HG02610 (cell line): ENCODE measurements around the gene RETREG1.

ENCODE experiments used
- ATAC-seq: cut with Tn5 transposase; IDR thresholded peaks from one replicate; pipeline ENCODE4 v1.9.1; 2021; ENCODE audit warnings: mild to moderate bottlenecking, moderate library complexity; ENCODE audit not compliant: unreplicated experiment

RETREG1 gene

GRCh38 chr5:16531063-16531648 is 85.6 kb downstream of the RETREG1 start:
- ATAC-seq, result no peak

GRCh38 chr5:16529306-16529705 is 87.5 kb downstream of the RETREG1 start:
- no peak for ATAC-seq

GRCh38 chr5:16528382-16529110 is 88.3 kb downstream of the RETREG1 start:
- no peak for ATAC-seq

- ATAC-seq, result no peak
These were observed 91.1 kb downstream of the RETREG1 start for GRCh38 chr5:16525651-16526050.

GRCh38 chr5:16524286-16524685 is 92.5 kb downstream of the RETREG1 start:
- no peak for ATAC-seq

GRCh38 chr5:16521521-16522483 is 95.0 kb downstream of the RETREG1 start:
- ATAC-seq, result no peak

GRCh38 chr5:16520841-16521240 is 96.0 kb downstream of the RETREG1 start:
- ATAC-seq, result no peak

- no peak for ATAC-seq
These were observed 97.4 kb downstream of the RETREG1 start for GRCh38 chr5:16519435-16519834.

GRCh38 chr5:16518606-16519005 is 98.2 kb downstream of the RETREG1 start:
- ATAC-seq, result no peak

GRCh38 chr5:16515532-16515931 is 101.3 kb downstream of the RETREG1 start:
- ATAC-seq, result no peak

GRCh38 chr5:16510098-16510497 is 106.7 kb downstream of the RETREG1 start:
- ATAC-seq, result no peak

- ATAC-seq, result no peak
These were observed 107.9 kb downstream of the RETREG1 start for GRCh38 chr5:16508730-16509531.

GRCh38 chr5:16507716-16508115 is 109.1 kb downstream of the RETREG1 start:
- ATAC-seq, result no peak

- no peak for ATAC-seq
These were observed 110.9 kb downstream of the RETREG1 start for GRCh38 chr5:16505904-16506303.

GRCh38 chr5:16505140-16505891 is 111.5 kb downstream of the RETREG1 start:
- ATAC-seq, result no peak

GRCh38 chr5:16504571-16504970 is 112.2 kb downstream of the RETREG1 start:
- ATAC-seq, result no peak

- no peak for ATAC-seq
These were observed 113.9 kb downstream of the RETREG1 start for GRCh38 chr5:16502866-16503265.

- ATAC-seq, result no peak
These were observed 116.8 kb downstream of the RETREG1 start for GRCh38 chr5:16500024-16500423.

- no peak for ATAC-seq
These were observed 119.3 kb downstream of the RETREG1 start for GRCh38 chr5:16497546-16497945.

- no peak for ATAC-seq
These were observed 123.5 kb downstream of the RETREG1 start for GRCh38 chr5:16493261-16493660.
